CD4-positive, alpha-beta T cell treated with Interleukin-6 at 100 ng/mL for 8 hours (primary cell): ENCODE data around the gene WFDC8.

Source experiments
- DNase-seq: peaks from one replicate; pipeline ENCODE4 v3.0.0-alpha.2; 2020; ENCODE audit warnings: mixed read lengths, low spot score

The WFDC8 gene

DNA sequence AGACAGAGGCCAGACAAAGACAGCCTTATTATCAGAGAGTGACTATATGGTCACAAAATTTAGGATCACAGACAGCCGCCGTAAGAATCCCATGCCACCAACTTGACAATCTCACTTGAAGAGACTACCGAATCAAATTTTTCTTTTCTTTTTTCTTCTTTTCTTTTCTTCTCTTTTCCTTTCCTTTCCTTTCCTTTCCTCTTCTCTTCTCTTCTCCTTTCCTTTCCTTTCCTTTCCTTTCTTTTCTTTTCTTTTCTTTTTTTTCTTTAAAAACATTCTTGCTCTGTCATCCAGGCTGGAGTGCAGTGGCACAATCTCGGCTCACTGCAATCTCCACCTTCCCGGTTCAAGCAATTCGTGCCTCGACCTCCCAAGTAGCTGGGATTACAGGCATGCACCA is 30.7 kb downstream of the WFDC8 start:
- no peak for DNase-seq

DNA sequence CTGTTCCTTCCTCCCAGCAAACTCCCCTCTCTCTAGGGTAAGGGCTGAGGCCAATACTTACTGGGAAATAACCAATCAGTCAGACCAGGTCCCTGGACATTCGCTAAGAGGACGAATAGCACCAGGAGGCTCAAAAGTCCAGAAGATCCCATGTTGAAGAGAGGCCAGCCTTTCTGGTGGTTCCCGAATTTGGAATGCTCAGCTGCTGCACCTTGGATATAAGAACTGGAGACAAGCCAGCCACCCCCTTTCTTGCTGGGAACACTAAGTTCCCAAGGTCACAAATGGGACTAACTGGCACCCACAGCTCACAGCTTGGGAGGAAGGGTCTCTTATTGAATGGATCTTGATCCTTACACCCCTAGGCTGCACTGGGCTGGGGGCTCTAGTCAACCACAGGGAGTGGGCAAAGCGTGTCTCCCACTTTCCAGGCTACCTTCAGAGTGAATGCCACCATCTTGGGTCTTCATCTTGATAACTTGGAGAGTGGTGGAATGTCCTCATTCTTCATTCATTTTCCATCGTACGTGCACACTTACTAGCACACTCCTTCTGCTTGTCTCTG is 31.8 kb downstream of the WFDC8 start, which contains the start of gene EPPIN:
TSS of gene EPPIN (minus strand) at position 196 of the 565 bp plus-strand sequence. CDS start at position 152, 44 bp downstream.
- DNase-seq, result no peak

DNA sequence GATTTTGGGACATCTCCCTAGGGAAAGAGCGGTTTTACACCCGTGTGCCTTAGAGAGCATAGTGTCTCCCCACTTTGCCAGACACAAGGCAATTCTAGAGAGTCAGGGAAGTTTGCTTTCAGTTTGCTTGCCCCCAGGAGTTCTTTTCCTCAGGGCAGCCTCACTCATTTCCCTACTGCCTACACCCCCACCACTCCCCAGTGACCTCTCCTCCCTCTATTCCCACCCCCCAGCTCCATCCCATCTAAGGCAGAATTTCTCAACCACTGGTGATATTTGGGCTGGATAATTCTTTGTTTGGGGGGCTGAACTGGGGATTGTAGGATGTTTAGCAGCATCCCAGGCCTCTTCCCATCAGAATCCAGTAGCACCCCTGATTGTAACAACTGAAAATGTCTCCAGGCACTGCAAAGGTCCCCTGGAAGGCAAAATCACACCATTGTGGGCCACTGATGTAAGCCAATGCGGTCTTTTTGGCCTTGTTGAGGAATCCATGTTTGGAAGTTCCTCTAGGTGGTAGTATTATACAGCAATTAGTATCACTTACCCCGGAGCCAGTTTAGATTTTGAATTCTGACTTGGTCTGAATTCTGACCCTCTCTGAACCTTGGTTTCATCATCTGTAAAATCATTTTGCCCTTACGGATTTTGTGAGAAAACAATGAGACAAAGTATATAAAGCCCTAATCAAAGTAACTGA is 33.2 kb downstream of the WFDC8 start:
- DNase-seq, result no peak

DNA sequence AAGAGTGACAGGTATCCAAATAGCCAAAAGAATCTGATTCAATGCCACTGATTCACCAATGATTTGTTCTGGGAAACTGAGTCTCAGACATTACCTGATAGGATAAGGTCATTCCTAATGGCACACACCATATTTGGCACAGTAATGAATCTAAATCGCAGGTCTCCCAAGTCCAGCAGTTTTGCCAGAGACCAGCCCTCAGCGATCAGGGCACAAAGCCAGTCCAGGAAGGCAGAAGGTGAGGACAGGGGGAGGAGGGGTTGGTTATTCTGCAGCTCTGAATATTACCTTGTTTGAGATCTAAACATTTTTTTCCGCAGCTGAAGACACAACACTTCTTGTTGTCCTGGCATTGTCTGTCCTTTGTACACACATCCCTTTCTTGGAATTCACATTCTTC is 33.7 kb downstream of the WFDC8 start:
- DNase-seq, result no peak

DNA sequence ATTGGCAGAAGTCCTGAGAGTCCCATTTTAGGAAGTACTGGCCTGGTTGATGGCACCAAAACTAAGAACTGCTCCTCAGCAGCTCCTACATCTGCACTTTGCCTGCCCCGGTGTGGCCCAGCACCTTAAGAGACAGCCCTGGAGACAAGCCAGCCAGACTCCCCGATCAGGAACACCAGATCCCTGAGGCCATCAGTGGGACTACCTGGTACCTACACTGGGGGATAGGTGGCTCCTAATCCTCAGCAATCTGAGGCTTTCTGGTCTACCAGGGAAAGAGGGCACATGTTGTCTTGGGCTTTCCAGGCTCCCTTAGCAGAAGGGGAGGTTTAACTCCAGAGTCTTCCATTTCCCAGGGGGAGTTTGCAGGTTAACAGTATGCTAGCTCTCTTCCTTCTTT is 39.7 kb downstream of the WFDC8 start, which contains the start of gene WFDC6:
TSS of gene WFDC6 (minus strand) at position 101 of the 400 bp plus-strand sequence. CDS start at position 26, 75 bp downstream.
- no peak for DNase-seq

DNA sequence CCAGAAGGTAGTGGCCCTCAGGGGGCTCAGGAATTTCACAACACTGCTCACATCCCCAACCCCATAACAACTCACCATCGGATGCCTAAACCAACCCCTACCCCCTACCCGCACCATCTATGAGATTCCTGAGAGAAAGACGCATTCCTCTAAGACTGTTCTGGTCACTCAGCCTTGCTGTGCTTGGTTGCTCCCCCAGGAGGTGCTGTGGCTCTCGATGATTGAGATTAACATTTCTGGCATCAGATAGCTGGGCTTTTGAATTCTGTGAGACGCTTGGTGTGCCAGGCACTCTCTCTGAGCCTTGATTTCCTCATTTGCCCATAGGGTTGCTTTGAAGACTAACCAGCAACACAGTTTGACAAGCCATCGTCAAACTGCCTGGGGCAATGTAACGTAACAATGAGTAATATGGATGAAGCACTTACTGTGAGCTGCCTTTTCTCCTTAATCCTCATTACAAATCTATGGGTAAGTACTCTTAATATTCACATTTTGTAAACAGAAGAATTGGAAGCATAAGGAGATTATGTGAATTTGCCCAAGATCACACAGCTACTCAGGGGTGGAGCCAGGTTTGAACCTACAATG is 40.8 kb downstream of the WFDC8 start:
- DNase-seq, result no peak

DNA sequence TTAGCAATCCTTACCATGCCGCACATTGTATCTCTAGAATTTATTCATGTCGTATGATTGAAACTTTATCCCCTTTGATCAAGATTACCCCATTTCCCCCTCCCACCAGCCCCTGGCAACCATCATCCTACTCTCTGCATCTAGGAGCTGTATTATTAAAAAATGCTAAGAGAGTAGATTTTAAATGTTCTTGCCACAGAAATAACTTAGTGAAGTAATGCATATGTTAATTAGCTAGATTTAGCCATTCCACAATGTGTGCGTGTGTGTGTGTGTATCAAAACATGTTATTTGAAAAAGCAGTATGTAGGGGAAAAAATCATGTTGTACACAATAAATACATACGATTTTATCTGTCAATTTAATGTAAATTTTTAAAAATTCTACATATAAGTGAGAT is 51.8 kb downstream of the WFDC8 start:
- DNase-seq, result no peak

DNA sequence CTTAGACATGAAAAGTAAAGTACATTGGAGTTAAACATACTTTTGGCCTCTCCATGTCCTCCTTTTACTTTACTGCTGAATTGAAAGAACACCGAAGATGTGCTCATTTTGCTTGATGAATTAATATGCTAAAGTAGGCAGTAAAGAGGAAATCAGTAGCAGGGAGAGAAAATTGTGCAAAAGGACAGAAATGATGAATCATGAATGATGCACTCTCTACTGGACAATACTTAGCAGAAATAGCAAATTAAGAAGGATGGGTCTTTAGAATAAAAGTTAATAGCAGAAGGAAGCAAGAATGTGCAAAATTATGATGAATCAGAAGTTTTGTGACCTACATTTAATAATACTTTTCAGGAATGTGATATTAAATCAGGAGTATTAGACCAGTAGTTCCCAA is 55.3 kb downstream of the WFDC8 start:
- no peak for DNase-seq

DNA sequence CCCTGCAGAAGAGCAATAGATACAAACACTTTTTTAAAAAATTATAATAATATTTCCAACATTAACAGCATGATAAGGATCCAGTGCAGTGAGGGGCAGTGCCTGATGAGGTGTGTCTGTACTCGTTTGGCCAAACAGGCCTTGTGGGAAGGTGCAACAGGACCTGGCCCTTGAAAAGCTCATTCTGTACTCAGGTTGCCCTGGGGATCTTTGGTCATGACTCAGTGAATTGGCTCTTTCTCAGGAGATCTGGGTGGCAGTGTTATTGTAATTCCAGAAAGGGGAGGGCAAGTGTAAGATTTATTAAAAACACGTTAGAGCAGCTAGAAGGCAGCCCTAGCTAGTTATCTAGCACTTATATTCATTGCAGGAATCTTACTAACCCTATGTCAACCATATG is 60.8 kb downstream of the WFDC8 start:
- DNase-seq, result no peak

DNA sequence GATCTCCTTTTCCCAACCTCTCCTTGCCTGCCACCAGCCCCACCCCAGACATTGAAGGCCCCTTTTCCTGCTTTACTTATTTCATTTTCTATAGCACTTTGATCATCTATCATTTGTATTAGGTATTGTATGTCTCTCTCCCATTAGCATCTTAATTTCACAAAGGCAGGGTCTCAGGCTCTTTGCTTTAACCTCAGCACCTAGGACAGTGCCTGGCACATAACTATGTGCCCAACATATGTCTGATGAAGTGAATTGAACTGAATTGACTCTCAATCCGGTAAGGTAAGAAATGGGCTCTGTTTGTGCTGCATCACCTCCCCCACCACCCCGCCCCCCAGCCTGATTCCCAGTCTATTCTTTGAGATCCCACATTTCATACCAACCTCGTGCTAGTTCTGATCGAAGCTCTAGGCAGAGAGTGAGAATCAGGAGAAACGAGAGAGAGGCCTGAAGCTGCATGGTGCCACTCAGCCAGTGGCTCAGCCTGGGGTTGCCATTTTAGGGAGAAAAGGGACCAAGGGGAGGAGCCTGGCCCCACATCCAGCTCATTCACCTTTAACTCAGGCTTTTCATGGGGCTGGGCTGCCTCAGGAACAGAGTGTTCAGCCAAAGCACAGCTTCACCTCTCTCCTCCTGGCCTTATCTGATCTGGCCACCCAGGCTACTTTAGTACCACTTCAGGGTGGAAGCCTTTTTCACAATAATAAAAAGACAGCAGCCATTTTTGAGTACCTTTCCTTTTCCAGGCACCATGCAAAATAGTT is 63.8 kb downstream of the WFDC8 start, which contains the start of gene SPINT3:
TSS of gene SPINT3 (minus strand) at position 476 of the 767 bp plus-strand sequence. CDS start at position 462, 14 bp downstream.
- DNase-seq, result no peak

DNA sequence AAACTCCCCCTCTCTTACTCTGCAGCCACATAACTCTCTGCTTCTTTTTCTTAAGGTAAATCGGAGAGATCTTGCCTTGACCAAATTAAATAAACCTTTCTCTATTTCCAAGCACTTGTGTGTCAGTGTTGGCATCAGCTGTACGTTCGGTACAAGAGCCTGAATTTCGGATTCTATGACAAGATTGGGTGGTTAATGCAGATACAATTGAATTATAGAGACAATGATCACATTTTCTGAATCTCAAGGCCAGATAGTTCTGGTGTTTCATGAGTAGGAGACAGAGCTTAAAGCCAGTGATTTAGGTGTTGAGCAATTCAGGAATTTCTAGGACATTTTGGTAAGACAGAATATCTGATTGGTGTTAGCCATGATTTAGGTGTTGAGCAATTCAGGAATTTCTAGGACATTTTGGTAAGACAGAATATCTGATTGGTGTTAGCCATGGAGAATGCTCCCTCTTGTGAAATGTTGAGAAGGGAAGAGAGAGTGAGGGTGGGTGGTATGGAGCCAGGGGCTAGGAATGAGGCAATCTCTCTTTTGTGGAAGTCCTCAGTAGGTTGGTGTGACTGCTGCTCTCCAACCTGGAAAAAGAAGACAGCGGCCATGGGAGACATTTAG is 68.7 kb downstream of the WFDC8 start:
- DNase-seq, result no peak

DNA sequence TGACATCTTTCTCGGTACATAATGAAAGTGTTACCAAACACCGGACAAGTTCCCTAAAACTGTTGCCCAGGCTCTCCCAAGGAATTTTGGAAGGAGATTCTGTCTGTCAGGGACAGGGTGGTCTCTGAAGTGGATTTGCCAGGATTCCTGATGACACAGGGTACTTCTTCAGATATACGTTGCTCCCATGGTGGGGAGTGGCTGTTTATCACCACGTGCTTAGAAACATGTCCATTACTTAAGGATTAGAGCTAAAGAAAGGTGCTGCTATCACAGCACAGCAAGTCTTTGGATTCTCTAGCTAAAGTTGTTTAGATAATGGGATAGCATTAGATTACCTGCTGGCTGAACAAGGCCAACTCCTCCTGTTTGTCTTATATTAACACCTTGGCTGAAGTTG is 70.0 kb downstream of the WFDC8 start:
- DNase-seq, result no peak

DNA sequence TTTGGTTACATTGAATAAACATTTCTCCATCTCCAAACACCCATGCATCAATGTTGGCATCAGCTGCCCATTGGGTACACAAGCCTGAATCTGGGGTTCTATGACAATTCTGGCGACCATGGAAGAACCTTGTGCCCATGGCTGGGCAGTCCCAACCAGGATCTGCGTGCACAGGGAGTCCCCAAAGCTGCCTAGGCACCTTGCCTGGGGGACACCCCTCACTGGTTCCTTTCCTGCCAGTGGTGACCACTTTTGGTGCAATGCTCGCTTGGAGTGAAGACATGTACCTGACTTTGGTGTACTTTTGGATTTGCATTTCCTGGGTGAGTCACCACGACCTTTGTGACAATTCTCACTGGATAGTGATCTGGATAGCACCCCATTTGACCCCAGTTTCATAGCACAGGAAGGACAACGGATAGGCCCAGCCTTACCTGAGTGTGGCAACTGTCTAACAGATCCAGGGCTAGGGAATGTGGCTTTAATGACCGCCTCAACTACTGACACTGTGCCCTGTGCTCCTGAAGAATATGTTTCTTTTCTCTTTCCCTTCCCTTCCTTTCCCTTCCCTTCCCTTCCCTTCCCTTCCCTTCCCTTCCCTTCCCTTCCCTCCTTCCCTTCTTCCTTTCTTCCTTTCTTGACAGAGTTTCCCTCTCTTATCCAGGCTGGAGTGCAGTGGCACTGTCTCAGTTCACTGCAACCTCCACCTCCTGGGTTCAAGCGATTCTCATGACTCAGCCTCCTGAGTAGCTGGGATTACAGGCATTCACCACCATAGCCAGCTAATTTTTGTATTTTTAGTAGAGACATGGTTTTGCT is 70.8 kb downstream of the WFDC8 start:
- no peak for DNase-seq

DNA sequence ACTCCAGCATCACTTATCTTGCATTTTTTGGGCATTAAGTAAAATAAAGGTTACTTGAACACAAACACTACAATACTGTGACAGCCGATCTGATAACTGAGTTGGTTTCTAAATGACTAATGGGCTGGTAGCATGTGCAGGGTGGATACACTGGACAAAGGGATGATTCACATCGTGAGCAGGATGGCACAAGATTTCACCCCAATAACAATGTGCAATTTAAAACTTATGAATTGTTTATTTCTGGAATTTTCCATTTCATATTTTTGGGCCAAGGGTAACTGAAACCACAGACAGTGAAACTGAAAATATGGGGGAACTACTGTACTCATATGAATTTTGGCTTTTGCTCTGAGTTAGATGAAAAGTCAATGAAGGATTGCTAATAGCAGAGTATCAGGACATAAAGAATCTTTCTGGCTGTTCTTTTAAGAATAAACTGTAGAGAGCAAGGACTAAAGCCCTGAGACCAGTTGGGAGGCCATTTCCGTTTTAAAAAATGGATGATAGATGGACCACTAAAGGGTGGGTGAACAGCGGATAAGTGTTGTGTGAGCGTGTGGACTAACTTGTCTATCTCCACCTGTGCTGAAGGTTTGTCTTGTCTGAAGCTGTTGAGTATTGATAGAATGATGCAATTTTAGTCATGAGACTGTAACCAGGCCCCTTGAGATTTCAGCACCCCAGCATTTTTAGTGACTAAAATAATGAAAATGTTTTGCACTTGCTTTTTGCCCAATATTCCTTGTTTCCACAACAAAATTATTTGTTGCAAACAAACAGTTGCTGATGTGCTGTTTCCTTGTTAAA is 71.9 kb downstream of the WFDC8 start:
- DNase-seq, result no peak

DNA sequence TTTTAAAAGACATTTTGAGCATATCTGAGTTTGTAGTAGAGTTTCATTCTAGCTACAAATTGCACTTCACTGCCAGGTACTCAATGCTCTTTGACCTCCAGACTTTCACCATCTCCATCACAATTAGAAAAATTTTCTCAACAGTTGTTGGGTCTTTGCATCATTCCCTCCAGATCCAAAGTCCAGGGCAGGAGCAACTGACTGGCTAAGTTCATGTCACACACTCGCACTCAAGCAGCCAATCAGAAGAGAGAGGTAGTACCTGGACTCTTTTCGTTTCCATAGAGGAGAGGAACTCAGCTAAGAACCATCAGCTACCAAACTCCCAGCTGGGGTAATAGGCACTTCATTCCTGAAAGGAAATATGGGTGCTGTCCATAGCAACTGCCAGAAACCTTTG is 72.7 kb downstream of the WFDC8 start:
- no peak for DNase-seq

DNA sequence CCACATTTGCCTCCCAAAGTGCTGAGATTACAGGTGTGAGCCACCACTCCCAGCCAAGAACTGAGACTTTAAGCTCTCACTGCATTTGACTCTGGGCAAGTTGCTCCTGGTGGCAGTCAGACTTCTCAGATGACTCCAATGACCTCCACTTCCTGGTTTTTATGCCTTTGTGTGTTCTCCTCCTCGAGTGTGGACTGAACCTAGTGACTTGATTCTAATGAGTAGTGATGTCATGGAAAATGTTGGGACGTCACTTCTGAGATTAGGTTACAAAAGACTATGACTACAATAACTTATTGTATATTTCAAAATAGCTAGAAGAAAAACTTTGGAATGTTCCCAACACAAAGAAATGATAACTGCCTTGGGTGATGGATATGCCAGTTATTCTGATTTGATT is 75.7 kb downstream of the WFDC8 start:
- no peak for DNase-seq

DNA sequence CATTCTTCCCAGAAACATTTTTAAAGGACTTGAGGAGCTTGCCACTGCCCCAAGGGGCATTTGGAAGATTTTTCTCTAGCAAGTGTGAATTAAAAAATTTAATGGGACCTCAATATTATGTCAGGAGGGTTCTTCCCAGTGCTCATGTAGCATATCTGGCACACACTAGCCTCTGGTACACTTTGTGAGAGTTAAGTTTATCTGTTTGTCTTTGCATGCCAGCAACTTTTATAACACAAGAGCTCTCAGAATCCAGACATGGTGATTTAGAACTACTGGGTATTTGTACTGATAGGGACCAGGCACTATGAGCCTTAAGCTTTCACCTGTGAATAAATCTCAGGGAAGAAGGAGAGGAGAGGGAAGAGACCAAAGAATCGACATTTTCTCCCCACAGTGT is 76.5 kb downstream of the WFDC8 start:
- DNase-seq, result no peak
